Umbilical cord (tissue), 2 donors: ENCODE measurements around the gene COL5A1. TPM values are rescaled to one million over a fixed set of nuclear protein-coding genes. Genes with fewer than 3 reads are reported as not detected.
A peak's percentile ranks its signal among the peaks of the same experiment; 100 is the strongest.
"Not testable (repeated sequence)": the region's sequence is repeated elsewhere in the genome, so short reads cannot be mapped to it uniquely, and the experiment has no call there.

Experiments used
- DNase-seq: peaks from one replicate; pipeline ENCODE4 v3.0.0-alpha.2; 2015; ENCODE audit warnings: low spot score
- total RNA-seq: library from RNA; depleted of rRNA; stranded (reverse); fragments of >200 nt; gene quantifications from one replicate; pipeline ENCODE4 v1.2.3, GENCODE V29; 2014; ENCODE audit warnings: low replicate concordance; ENCODE audit not compliant: insufficient read depth

COL5A1 gene
- total RNA-seq, 1 donor from 2014 or later, result 1,367 TPM

- no peak for DNase-seq
These were observed 66.4 kb downstream of the COL5A1 start for GRCh38 chr9:134707731-134708671.

DNA sequence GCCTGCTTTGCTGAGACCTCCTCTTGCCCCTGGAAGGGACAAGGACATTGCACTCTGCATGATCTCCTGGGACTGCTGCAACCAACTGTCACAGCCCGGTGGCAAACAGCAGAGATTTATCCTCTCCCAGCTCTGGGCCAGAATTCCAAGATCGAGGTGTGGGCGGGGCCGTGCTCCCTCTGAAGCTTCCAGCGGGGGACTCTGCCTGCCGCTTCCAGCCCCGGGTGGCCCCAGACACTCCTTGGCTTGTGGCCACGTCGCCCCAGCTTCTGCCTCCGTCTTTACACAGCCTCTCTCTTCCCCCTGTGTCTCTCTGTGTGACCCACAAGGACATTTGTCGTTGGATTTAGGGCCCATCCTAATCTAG, 67.1 kb downstream of the COL5A1 start:
- DNase-seq, result no peak

- DNase-seq, result peak; percentile 80
These were observed 68.1 kb downstream of the COL5A1 start for GRCh38 chr9:134709512-134710270.

DNA sequence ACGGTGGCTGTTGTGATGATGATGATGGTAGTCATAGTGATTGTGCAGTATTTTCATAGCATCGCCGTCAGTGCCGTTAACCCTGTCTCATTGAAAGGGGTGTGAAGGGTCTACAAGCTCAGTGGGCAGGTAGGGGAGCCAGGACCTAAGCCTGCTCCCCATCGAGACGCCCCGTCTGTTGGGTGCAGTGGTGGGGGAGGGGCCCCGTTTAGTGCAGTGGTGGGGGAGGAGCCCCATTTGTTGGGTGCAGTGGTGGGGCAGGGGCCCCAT, 68.6 kb downstream of the COL5A1 start:
- DNase-seq, result no peak

- no peak for DNase-seq
These were observed 69.3 kb downstream of the COL5A1 start for GRCh38 chr9:134710901-134711300.

- DNase-seq, result no peak
These were observed 70.6 kb downstream of the COL5A1 start for GRCh38 chr9:134712243-134712642.

GRCh38 chr9:134712926-134713325, 71.3 kb downstream of the COL5A1 start:
- no peak for DNase-seq

DNA sequence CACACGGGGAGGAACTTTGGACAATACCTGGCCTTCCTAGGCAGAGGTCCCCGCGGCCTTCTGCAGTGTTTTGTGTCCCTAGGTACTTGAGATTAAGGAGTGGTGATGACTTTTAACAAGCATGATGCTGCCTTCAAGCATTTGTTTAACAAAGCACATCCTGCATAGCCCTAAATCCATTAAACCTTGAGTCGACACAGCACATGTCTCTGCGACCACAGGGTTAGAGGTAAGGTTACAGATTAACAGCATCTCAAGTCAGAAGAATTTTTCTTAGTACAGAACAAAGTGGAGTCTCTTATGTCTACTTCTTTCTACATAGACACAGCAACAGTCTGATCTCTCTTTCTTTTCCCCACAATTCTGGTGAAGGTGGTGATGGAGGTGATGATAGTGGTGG, 73.9 kb downstream of the COL5A1 start:
- not testable (repeated sequence) for DNase-seq

GRCh38 chr9:134716067-134716466, 74.5 kb downstream of the COL5A1 start:
- no peak for DNase-seq

- no peak for DNase-seq
These were observed 75.5 kb downstream of the COL5A1 start for GRCh38 chr9:134717056-134717455.

- no peak for DNase-seq
These were observed 76.5 kb downstream of the COL5A1 start for GRCh38 chr9:134717924-134718645.

DNA sequence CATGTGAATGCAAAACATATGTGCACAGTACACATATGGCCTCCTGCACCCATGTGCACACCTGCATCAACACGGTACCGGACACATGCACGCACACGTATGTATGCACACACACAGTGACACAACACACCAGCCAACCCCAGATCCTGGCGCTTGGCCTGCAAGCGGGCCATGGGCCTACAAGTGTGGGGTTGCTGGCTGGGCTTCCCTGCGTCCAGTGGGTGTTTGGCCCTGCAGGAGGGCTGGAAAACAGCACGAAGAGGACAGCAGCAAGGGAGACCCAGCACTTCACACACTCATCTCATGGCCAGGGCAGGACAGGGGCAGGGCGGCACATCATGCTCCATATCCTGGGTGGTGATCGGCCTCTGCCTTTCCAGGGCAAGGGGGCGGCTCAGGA, 77.7 kb downstream of the COL5A1 start:
- DNase-seq, result no peak

DNA sequence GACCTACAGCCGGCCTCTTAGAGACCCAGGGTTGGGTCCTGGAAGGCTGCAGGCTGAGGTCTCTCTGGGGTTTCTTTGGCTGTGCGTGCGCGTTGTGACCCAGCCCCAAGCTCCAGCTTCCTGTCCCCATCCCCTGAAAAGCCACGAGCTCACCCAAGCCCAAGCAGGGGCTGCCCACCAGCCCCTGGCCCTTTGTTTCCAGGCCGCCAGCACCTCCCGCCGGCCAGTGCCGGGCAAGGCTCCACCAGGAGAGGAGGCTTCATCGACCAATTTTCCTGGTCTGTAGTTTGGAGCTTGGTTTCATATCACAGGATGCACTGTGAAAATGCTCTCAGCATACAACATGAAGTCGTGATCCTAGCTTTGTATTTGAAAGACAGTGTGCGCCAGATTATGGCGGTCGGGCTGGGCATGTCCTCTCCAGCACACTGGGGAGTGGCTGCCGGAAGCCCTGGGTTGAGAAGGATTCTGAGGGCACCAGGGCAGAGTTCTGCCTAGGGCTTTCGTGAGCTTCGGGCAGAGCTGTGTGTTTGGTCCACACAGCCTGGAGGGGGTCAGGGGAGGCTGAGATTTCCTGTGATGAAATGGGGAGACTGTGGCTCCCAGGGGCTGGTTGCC, 78.6 kb downstream of the COL5A1 start:
- DNase-seq, result no peak

GRCh38 chr9:134720796-134721195, 79.2 kb downstream of the COL5A1 start:
- DNase-seq, result no peak

DNA sequence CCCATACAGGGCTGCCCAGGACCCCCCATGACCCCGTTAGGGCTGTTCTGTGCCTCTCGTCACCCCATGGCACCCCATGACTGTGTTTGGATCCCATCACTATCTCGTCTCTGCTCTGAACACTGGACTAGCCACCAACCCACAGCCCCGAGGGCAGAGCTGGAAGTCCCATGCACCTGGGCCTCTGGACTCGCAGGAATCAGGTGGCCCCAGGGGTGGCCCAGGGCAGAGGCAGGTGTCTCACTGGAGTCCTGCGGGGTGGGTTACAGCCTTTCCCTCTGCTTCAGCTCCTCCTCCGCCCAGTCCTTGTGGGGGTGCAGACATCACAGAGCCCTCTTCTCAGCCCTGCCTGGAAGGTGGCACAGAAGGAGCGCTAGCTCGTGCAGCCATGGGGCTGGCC, 79.7 kb downstream of the COL5A1 start:
- no peak for DNase-seq

DNA sequence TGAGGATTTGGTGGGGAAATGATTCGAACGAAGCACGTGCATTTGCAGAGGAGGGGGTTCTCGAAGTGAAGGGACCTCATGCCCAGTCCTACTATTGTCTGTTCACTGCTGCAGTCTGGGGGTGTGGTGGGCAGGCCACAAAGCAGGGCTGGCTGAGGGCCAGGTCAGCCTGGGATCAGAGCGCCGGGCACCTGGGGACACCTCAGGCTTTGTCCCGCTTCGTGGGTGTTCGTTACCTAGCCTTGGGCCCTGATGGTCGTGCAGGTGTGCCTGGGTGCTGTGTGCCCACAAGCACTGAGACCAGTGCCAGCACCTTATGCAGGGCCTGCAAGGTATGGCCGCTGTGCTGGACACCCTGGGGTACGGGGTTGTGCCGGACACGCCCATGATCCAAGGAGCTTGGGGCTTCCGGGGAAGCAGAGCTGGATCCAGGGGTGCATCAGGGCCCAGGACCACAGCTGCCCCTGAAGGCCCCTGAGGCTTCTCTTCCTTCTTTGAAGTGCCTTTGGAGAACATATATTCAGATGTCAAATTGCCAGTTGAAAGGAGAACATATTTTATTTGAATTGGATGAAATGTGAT, 80.6 kb downstream of the COL5A1 start:
- no peak for DNase-seq

GRCh38 chr9:134723037-134723436, 81.4 kb downstream of the COL5A1 start:
- no peak for DNase-seq

DNA sequence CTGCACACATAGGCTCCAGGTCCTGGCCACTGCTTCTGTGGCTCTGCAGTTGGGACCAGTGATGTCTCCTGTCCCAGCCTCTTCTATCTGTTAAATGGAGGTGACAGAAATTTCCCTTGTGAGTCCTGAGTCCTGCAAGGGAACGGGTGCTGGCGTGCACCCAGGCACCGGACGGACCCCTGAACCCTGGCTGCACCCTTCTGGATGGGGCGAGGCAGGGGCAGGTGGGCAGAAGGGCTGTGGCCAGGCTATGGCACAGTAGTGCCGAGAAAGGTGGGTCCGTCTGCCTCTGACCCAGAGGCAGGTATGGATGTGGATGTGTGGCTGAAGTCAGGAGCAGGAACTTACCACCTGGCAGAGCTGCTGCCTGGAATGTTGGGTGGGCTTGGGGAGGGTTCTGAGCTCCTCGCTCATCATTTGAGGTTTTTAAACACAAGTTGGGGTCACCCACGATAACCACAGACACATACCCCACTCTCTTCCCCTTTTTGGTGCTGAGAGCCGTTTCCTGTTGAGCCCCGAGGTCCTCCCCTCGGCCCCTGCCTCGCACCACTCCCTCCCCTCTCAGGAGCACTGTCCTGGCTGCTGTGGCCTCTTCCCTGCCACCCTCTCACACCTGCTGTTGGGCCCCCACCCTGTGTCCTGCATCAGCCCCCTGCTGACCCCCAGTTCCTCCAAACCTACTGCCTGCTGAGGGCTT, 82.0 kb downstream of the COL5A1 start:
- no peak for DNase-seq

GRCh38 chr9:134724202-134724911, 82.8 kb downstream of the COL5A1 start:
- no peak for DNase-seq

DNA sequence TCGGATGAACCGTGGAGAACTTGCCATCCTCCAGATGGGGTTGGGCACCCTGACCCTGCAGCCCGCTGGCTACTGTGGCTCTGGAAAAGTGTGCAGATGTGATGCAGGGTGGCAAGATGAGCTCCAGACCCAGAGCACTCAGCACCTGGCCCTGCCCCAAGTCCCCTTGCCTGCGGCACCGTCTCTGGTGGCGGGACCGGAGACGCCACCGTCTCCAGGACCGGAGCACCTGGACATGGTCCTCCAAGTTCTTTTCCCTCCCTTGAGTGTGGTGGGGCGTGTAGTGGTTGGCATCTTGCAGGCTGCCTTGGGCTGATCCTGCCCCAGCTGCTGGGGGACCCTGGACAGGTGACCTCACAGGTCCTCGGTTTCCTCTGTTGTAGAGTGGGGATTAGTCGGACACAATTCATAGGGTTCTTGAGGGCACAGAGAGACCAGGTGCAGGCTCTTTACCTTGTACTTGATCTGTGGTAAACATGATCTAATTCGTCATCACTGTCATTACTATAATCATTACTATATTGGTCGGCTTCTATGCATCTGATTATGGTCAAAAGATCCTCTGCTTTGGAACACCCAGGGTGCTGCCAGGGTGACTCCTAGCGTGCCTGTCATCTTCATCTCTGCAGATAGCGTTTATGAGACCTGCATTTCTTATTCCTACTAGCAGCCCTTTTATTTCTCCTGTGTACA, 83.5 kb downstream of the COL5A1 start:
- DNase-seq, result no peak
